HCT116 (cell line): ENCODE results near the gene CDCP1. TPM values are rescaled to one million over a fixed set of nuclear protein-coding genes. Genes with fewer than 3 reads are reported as not detected.

Experiments
- ATAC-seq: fragments of 200-7000 bp; cut with Tn5 transposase; 2 replicates; pipeline ENCODE4 v1.9.1; 2020; ENCODE audit warnings: mild to moderate bottlenecking, moderate library complexity
- BruUV-seq: library from RNA; stranded (reverse); fragments of 400-500 nt; replicated peaks from 2 replicates; lab custom pipeline; 2021; lab: Mats Ljungman, UMichigan
- CTCF ChIA-PET: fragments of 300-600 bp; sonication (Branson Sonifier 250); formaldehyde crosslinking; loops from one replicate; lab custom pipeline; 2021; ENCODE audit warnings: antibody characterized with exemption; lab: Charles Lee
- POLR2A ChIA-PET: fragments of 300-600, 350-600 bp; sonication (Branson Sonifier 250); formaldehyde crosslinking; loops from one replicate; lab custom pipeline; 2021; ENCODE audit warnings: antibody characterized with exemption; lab: Charles Lee
- RAD21 ChIA-PET, 2 experiments: fragments of 300-600 bp; sonication (Branson Sonifier 250); formaldehyde crosslinking; loops; one replicate each; lab custom pipeline; 2023; ENCODE audit warnings: low total read pairs in 2 of 2; ENCODE audit not compliant: uncharacterized antibody in 2 of 2, unreplicated experiment in 2 of 2, low non-redundant PET in 1 of 2; lab: Charles Lee
- DNase-seq: peaks from one replicate; pipeline ENCODE4 v3.0.0-alpha.2; 2010; ENCODE audit warnings: low read depth, low spot score
- H2AFZ ChIP-seq: fragments of 200-600 bp; shearing (Covaris generic), sonication (generic); 2 replicates; pipeline ENCODE4 v1.6.1; 2017; ENCODE audit warnings: low read depth, mixed run types, mixed read lengths, antibody characterized with exemption, low read length; ENCODE audit not compliant: poor library complexity, severe bottlenecking
- H3K27ac ChIP-seq: 2 replicates; pipeline ENCODE4 v1.5.1; 2012; ENCODE audit warnings: low read depth, low read length
- H3K27me3 ChIP-seq: fragments of 200-600 bp; sonication (generic); 2 replicates; pipeline ENCODE4 v1.6.1; 2016; ENCODE audit warnings: mixed run types, low read length, mixed read lengths; ENCODE audit not compliant: insufficient read depth
- H3K36me3 ChIP-seq, 2 experiments: fragments of 200-500 bp in 1 of 2; fragments of 200-600 bp in 1 of 2; sonication (Bioruptor generic) in 1 of 2; sonication (generic) in 1 of 2; 2 replicates each; pipeline versions ENCODE4 v1.5.1 to v1.6.1; 2014 to 2016; ENCODE audit warnings: low read length in 2 of 2, inconsistent platforms in 1 of 2, mixed read lengths in 1 of 2, mixed run types in 1 of 2; ENCODE audit not compliant: insufficient read depth in 2 of 2, control insufficient read depth in 1 of 2
- H3K4me1 ChIP-seq, 2 experiments: fragments of 200-600 bp in 1 of 2; sonication (generic) in 1 of 2; 2 replicates each; pipeline versions ENCODE4 v1.5.1 to v1.6.1; 2012 to 2017; ENCODE audit warnings: low read length in 2 of 2, inconsistent platforms in 1 of 2, mild to moderate bottlenecking in 1 of 2, mixed read lengths in 1 of 2, mixed run types in 1 of 2, moderate library complexity in 1 of 2; ENCODE audit not compliant: insufficient read depth in 2 of 2, control insufficient read depth in 1 of 2
- H3K4me2 ChIP-seq: fragments of 200-600 bp; sonication (generic); 2 replicates; pipeline ENCODE4 v1.6.1; 2017; ENCODE audit warnings: mixed run types, low read length, mixed read lengths
- H3K4me3 ChIP-seq, 2 experiments: fragments of 200-600 bp in 1 of 2; sonication (generic) in 1 of 2; replicated peaks in 1 of 2; 2 replicates each; pipeline ENCODE4 v1.5.1; 2011 to 2016; ENCODE audit warnings: low read length in 2 of 2, control low read depth in 1 of 2, low read depth in 1 of 2, mild to moderate bottlenecking in 1 of 2, mixed read lengths in 1 of 2, mixed run types in 1 of 2
- H3K79me2 ChIP-seq: fragments of 200-600 bp; sonication (generic); 2 replicates; pipeline ENCODE4 v1.6.1; 2017; ENCODE audit warnings: mild to moderate bottlenecking, mixed run types, low read length, moderate library complexity, mixed read lengths; ENCODE audit not compliant: insufficient read depth
- H3K9ac ChIP-seq: fragments of 200-600 bp; sonication (generic); 2 replicates; pipeline ENCODE4 v1.6.1; 2016; ENCODE audit warnings: low read length, mixed read lengths
- H3K9me2 ChIP-seq: fragments of 200-600 bp; sonication (generic), shearing (Covaris generic); 2 replicates; pipeline ENCODE4 v1.6.1; 2017; ENCODE audit warnings: mixed run types, mild to moderate bottlenecking, moderate library complexity; ENCODE audit not compliant: insufficient read depth
- H3K9me3 ChIP-seq, 2 experiments: fragments of 200-500 bp in 1 of 2; fragments of 200-600 bp in 1 of 2; sonication (Bioruptor generic) in 1 of 2; sonication (generic) in 1 of 2; 2 replicates each; pipeline ENCODE4 v1.6.1; 2014 to 2017; ENCODE audit warnings: low read length in 2 of 2, mixed read lengths in 2 of 2, inconsistent platforms in 1 of 2, low read depth in 1 of 2, mild to moderate bottlenecking in 1 of 2, mixed run types in 1 of 2, moderate library complexity in 1 of 2; ENCODE audit not compliant: control insufficient read depth in 1 of 2, insufficient read depth in 1 of 2
- H4K20me1 ChIP-seq: fragments of 200-600 bp; sonication (generic), shearing (Covaris generic); 2 replicates; pipeline ENCODE4 v1.6.1; 2017; ENCODE audit warnings: mixed run types, mild to moderate bottlenecking, moderate library complexity; ENCODE audit not compliant: insufficient read depth
- EGR1 ChIP-seq: IDR thresholded peaks from 2 replicates; pipeline ENCODE4 v1.6.1; 2012; ENCODE audit warnings: low read depth
- ELF1 ChIP-seq: IDR thresholded peaks from 2 replicates; pipeline ENCODE4 v1.6.1; 2012; ENCODE audit warnings: low read depth, borderline replicate concordance
- EZH2phosphoT487 ChIP-seq: fragments of 200-600 bp; IDR thresholded peaks from 2 replicates; pipeline ENCODE4 v1.6.1; 2018; ENCODE audit warnings: antibody characterized with exemption, borderline replicate concordance
- FOSL1 ChIP-seq: IDR thresholded peaks from 2 replicates; pipeline ENCODE4 v1.6.1; 2012; ENCODE audit warnings: low read depth
- POLR2A ChIP-seq: IDR thresholded peaks from 2 replicates; pipeline ENCODE4 v1.7.0; 2011; ENCODE audit warnings: borderline replicate concordance; ENCODE audit not compliant: insufficient read depth, insufficient read length; ENCODE audit errors: extremely low read depth
- POLR2AphosphoS5 ChIP-seq: IDR thresholded peaks from 2 replicates; pipeline ENCODE4 v1.6.1; 2011; ENCODE audit warnings: mild to moderate bottlenecking, low read depth, low read length, moderate library complexity
- REST ChIP-seq: IDR thresholded peaks from 2 replicates; pipeline ENCODE4 v1.6.1; 2012; ENCODE audit warnings: low read depth
- SIN3A ChIP-seq: IDR thresholded peaks from 2 replicates; pipeline ENCODE4 v1.6.1; 2012; ENCODE audit warnings: low read depth
- SRF ChIP-seq: IDR thresholded peaks from 2 replicates; pipeline ENCODE4 v1.6.1; 2012; ENCODE audit warnings: low read depth
- TCF7L2 ChIP-seq: IDR thresholded peaks from 2 replicates; pipeline ENCODE4 v1.7.0; 2011; ENCODE audit warnings: borderline replicate concordance, inconsistent platforms; ENCODE audit not compliant: insufficient read depth, insufficient read length; ENCODE audit errors: extremely low read depth
- ZFX ChIP-seq: fragments of 450-650 bp; IDR thresholded peaks from 2 replicates; pipeline ENCODE4 v1.6.1; 2017
- ZNF274 ChIP-seq: fragments of 200-500 bp; sonication (Bioruptor generic); IDR thresholded peaks from 2 replicates; pipeline ENCODE4 v1.6.1; 2014; ENCODE audit warnings: mild to moderate bottlenecking, low read depth, low read length, inconsistent platforms
- intact Hi-C: fragments of 100-400 bp; cut with micrococcal nuclease; formaldehyde crosslinking; loops from 2 replicates; pipeline ENCODE4 v1.10.0; 2022
- total RNA-seq: library from RNA; stranded (reverse); gene quantifications from one replicate; pipeline ENCODE4 v1.2.1, GENCODE V29; 2021; ENCODE audit not compliant: unreplicated experiment
- TF ChIP-seq, protein P1 (sequence below), 3 experiments: fragments of 200-600 bp in 1 of 3; sonication (generic) in 1 of 3; IDR thresholded peaks in 2 of 3; conservative IDR thresholded peaks in 1 of 3; 2 replicates each; pipeline ENCODE4 v1.5.1; 2012 to 2017; ENCODE audit warnings: low read depth in 2 of 3, low read length in 2 of 3, antibody characterized with exemption in 1 of 3, borderline replicate concordance in 1 of 3, control low read depth in 1 of 3, mild to moderate bottlenecking in 1 of 3, mixed read lengths in 1 of 3, mixed run types in 1 of 3, moderate library complexity in 1 of 3; ENCODE audit not compliant: insufficient read depth in 1 of 3

The CDCP1 gene
- total RNA-seq, 1 experiment from 2014 or later = 196 TPM

DNA sequence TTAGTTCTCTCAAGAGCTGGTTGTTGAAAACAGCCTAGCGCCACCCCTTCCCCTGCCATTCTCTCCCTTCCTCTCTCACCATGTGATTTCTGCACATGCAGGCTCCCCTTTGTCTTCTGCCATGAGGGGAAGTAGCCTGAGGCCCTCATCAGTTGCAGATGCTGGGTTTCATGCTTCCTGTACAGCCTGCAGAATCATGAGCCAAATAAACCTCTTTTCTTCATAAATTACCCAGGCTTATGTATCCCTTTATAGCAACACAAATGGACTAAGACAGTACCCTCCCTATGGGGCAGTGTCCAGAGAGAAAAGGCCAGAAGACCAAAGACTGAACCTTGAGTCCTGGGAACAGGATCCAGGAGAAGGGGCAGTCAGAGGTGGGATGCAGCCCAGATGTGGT lies 65.4 kb downstream of the CDCP1 start (continued):
- TF ChIP-seq ZFX (no peak), SIN3A (peak; percentile 60)

DNA sequence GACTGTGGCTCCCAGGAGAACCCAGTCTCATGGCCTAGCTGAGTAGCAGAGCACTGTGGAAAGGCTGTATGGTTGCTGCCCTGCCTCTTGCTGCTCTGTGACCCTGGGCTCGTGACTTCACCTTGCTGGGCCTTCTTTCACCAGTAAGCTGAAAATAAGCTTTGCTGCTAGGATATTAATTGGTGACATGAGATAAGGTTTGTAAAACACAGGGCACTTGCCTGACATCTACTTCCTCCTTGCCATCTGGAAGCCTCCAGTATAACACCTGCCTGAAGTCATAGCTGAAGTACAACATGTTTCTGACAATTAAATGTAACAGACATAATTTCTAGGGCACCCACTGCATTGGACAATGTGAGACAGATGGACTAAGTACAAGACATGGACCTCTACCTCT lies 66.5 kb downstream of the CDCP1 start:
- Histone ChIP-seq H3K4me3 (no peak overlapping the region), H3K27me3 (no peaks in the 10 kb centered on the region), H3K79me2 (peaks cover 7% of the 10 kb centered on the region; the same call in 1 of the 2 replicates), H3K4me1 (peaks cover 0 to 10% of the 10 kb centered on the region in 2 experiments; a peak in 3 of 4 replicates), H3K9me2 (no peaks in the 10 kb centered on the region), H3K9ac (no peak overlapping the region), H3K27ac (no peak overlapping the region), H2AFZ (no peak overlapping the region), H3K9me3 (no peaks in the 10 kb centered on the region), H3K36me3 (peaks cover 6 to 20% of the 10 kb centered on the region in 2 experiments; a peak in 3 of 4 replicates), H4K20me1 (no peaks in the 10 kb centered on the region), H3K4me2 (no peak overlapping the region)
- intact Hi-C loops = no loop called here
- no peak for ATAC-seq
- ChIA-PET POLR2A (interaction anchor here (0.8 kb wide), 1 partner anchor 28 kb away, joined by 3 read pairs; no protein-coding TSS in a partner anchor), CTCF (interaction anchor here (0.8 to 1.4 kb wide), 4 partner anchors 24 to 131 kb away, joined by 3 to 6 read pairs (median 4); no protein-coding TSS in a partner anchor), RAD21 (no interaction called here)
- BruUV-seq = TSS peak; percentile 0
- DNase-seq = no peak
- TF ChIP-seq SRF (no peak), EGR1 (no peak), ELF1 (no peak), FOSL1 (no peak), ZFX (no peak), POLR2A (no peak), TCF7L2 (no peak), POLR2AphosphoS5 (no peak), EZH2phosphoT487 (no peak), ZNF274 (no peak), REST (no peak)
- TF ChIP-seq, protein P1, sequence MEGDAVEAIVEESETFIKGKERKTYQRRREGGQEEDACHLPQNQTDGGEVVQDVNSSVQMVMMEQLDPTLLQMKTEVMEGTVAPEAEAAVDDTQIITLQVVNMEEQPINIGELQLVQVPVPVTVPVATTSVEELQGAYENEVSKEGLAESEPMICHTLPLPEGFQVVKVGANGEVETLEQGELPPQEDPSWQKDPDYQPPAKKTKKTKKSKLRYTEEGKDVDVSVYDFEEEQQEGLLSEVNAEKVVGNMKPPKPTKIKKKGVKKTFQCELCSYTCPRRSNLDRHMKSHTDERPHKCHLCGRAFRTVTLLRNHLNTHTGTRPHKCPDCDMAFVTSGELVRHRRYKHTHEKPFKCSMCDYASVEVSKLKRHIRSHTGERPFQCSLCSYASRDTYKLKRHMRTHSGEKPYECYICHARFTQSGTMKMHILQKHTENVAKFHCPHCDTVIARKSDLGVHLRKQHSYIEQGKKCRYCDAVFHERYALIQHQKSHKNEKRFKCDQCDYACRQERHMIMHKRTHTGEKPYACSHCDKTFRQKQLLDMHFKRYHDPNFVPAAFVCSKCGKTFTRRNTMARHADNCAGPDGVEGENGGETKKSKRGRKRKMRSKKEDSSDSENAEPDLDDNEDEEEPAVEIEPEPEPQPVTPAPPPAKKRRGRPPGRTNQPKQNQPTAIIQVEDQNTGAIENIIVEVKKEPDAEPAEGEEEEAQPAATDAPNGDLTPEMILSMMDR (IDR thresholded peaks at IDR 0.05 in 2 of 3, conservative IDR thresholded peaks at IDR 0.05 in 1 of 3; ENCODE audit: borderline replicate concordance in 1 of 3, insufficient read depth in 1 of 3, low read depth in 2 of 3, low read length in 2 of 3) = no peak
